Forelimb muscle (tissue), 1 donor: Measurements from ENCODE around the gene OTOP3. TPM values are rescaled to one million over a fixed set of nuclear protein-coding genes. Genes with fewer than 3 reads are reported as not detected.
"Not testable (repeated sequence)": the region's sequence is repeated elsewhere in the genome, so short reads cannot be mapped to it uniquely, and the experiment has no call there.

ENCODE experiments used
- DNase-seq: peaks from one replicate; pipeline ENCODE4 v3.0.0-alpha.2; 2013; ENCODE audit warnings: low read depth
- polyA plus RNA-seq: library from polyadenylated mRNA; unstranded; fragments of 120-200 nt; gene quantifications from one replicate; pipeline ENCODE4 v1.2.1, GENCODE V29; 2013; ENCODE audit not compliant: insufficient read length

Gene OTOP3
- polyA plus RNA-seq, 1 donor = not detected

DNA sequence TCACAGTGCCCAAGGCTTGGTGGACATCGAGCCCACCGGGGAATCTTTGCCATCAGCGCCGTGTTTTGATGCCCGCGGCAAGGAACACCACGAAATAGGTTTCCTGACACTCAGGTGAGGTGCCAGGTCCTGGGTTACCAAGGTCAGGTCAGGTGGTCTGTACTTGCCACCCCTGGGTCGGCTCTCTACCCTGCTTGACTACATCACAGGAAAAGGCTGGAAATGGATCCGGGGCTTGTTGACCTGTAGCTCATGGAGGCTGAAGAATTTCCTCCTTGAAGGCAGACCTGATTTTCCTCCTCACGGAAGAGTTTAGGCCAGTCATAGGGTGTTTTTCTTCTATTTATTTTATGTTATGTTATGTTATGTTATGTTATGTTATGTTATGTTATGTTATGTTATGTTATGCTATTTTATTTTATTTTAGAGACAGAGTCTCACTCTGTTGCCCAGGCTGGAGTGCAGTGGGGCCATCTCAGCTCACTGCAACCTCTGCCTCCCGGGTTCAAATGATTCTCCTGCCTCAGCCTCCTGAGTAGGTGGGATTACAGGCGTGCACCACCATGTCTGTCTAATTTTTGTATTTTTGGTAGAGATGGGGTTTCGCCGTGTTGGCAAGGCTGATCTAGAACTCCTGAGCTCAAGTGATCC lies 47.1 kb downstream of the OTOP3 start:
- DNase-seq = not testable (repeated sequence)

DNA sequence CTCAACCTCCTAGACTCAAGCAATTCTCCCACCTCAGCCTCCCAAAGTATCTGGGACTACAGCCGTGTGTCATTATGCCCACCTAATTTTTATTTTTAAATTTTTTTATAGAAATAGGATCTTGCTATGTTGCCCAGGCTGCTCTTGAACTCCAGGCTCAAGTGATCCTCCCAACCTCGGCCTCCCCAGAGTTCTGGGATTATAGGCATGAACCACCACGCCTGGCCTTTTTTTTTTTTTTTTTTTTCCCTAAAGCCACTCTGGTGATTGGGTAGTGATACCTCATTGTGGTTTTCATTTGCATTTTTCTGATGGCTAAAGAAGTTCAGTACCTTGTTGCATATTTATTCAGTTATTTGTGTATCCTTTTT lies 50.5 kb downstream of the OTOP3 start:
- no peak for DNase-seq

DNA sequence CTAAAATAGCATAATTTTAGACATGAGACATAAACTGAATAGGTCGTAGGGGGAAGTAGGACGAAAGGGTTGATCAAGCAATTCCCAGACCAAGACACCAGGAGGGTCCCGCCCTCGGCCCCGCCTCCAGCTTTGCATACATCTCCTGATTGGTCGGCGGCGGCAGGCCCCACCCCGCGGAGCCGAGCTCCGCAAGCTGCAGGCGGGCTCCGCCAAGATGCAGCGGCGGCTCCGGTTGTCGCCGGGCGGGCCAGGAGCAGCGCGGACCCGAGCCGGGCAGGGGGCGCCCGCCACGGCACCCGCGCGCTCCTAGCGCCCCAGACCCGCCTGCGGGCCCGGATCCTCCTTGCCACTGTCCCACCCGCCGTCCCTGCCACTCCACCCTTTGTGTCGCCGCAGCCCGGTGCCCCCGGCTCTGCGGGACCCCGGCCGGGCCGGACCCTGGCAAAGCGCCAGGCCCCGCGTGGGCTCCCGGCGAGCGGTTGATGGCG lies 51.8 kb downstream of the OTOP3 start, which contains the start of gene CDR2L:
TSS of gene CDR2L (plus strand) at position 215 of the 491 bp plus-strand sequence. CDS start 412 bp downstream, outside the sequence.
- DNase-seq = peak; percentile 89

DNA sequence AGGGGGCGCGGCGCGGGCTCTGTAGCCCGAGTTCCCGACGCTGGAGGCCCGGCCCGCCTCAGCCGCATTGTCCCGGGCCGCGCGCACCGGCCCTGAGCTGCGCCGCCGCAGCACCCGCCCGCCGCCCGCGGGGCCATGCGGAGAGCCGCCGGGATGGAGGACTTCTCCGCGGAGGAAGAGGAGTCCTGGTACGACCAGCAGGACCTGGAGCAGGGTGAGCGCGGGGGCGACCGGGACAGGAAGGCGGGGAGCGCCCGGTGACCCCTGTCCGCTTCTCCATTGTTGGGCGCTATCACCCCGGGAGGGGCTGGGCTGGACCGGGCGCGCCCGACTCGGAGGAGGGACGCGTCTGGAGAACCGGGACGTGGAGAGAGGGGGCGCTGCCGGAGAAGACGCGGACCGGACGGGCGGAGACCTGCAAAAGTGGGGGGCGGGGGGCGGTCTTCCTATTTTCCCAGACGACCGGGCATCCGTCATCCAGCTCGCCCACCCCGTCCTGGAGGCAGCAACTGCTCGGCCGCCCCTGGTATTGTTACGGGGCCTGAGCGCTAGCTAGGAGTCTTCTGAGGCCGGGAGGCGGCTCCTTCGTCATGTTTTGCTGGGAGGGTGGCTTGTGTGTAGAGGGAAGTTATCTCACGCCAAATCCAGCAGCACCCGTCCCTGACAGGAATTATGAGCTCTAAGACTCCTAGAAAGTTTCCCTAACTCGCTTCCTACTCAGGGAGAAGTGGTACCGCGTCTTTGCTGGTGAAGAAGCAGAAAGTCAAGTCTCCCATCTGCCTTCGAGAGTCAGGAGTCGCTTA lies 52.4 kb downstream of the OTOP3 start:
- DNase-seq = peak; percentile 66

DNA sequence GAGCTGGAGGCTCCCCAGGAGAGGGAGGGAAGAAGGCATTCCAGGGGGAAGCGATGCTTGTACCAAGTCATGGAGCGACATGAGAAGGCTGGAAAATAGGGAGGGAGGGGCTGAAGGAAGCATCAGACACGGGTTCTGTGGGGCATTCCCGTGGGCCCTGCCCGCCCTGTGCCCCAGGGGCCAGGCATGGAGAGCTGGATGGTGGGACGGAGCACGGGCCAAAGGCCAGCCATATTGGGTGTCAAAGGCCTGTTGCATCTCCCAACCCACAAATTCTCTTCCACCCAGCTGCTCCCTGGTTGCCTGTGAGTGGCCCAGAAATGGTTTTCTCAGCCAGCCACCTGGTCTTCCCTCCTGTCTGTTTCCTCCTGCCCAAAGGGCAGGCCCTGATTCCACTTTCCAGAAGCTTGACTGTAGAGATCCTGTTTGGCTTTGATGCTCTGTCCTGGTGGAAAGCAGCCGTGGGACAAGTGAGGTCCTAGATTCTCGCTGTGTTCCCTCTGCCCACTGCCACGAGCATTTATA lies 54.9 kb downstream of the OTOP3 start:
- DNase-seq = no peak

DNA sequence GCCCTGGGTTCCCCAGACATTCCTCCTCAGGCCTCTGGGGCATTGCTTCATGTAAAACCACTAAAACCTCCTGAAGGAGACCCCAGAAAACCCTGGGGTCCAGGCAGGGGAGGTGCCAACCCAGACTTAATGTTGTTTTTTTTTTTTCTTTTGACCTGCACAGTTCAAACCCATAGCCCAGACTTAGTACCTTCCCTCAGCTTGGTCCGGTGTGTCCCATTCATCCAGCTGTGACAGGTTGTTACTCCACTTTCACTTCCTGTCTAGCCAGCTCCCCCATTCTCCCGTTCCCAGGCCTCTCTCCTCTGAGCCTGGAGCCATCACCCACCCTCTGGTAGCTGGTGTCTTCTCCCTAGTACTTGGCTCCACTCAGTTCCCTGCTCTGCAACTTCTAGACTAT lies 56.5 kb downstream of the OTOP3 start:
- no peak for DNase-seq

DNA sequence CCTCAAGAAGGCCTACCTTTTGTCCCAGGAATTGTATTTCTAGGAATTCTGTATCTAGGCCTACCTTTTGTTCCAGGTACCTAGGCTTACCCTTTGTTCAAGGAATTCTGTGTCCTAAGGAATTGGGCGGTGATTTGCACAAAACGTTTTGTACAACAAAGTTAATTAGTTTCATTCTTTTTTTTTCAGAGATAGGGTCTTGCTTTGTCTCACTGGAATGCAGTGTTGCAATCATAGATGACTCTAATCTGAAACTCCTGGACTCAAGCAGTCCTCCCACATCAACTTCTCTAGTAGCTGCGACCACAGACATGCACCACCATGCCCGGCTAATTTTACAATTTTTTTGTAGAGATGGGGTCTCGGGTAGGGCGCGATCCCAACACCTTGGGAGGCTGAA lies 58.7 kb downstream of the OTOP3 start:
- no peak for DNase-seq

DNA sequence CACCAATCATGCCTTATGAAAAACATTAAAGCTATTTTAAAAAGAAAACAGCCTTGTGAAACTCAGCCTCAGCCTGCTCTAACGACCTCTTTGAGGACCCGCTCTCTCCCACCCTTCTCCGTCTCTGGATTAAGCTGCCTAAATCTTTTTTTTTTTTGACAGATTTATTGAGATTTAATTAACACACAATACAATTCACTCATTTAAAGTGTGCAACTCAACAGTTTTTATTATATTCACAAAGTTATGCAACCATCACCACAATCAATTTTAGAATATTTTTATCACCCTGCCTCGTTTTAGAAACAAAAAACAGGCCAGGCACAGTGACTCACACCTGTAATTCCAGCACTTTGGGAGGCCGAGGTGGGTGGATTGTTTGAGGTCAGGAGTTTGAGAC lies 60.1 kb downstream of the OTOP3 start:
- DNase-seq = no peak

DNA sequence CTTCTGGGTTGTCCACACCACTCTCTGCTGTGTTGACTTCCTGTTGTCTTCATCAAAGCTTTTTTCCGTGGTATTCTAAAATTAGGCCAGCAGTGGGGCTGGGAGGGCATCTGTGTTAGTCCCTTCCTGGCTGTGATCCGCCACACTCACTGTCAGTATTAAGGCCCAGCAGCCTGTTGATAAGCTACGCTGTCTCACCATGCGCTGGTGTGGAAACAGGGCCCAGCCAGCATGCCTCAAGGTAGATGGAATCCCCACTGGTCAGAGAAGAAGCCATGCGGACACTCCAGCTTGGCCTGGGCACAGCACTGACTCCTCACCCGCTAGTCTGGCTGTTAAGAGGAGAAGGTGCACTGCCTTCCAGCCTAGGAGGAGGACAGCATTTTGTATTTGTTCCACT lies 63.1 kb downstream of the OTOP3 start:
- DNase-seq = no peak

DNA sequence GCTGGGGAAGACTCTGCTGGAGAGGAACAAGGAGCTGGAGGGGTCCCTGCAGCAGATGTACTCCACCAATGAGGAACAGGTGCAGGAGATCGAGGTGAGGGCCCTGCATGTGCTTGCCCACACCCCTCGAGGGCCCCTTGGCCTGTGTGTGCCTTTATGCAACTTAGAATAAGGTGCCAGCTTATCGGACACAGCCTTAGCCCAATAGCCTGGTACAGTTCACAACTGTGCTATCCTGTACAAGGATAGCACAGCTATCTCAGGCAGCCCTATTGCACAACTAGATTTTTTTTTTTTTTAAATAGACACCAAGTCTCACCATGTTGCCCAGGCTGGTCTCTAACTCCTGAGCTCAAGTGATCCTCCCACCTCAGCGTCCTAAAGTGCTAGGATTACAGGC lies 63.8 kb downstream of the OTOP3 start:
- DNase-seq = no peak

Other genes with a start within 250 kb of the OTOP3 start
- 0.28 TPM for gene CD300LF, start 223.0 kb upstream of the OTOP3 start, polyA plus RNA-seq
- 0.90 TPM for gene RAB37, start 198.6 kb upstream of the OTOP3 start, polyA plus RNA-seq
- gene NHERF1, start 187.3 kb upstream of the OTOP3 start, polyA plus RNA-seq = 5.3 TPM
- 37.5 TPM for gene NAT9, start 159.6 kb upstream of the OTOP3 start, polyA plus RNA-seq
- 0.71 TPM for gene GRIN2C, start 76.0 kb upstream of the OTOP3 start, polyA plus RNA-seq
- 2.0 TPM for gene FDXR, start 62.9 kb upstream of the OTOP3 start, polyA plus RNA-seq
- not detected for gene FADS6, start 42.3 kb upstream of the OTOP3 start, polyA plus RNA-seq
- 0.05 TPM for gene USH1G, start 12.6 kb upstream of the OTOP3 start, polyA plus RNA-seq
- gene OTOP2, start 11.6 kb upstream of the OTOP3 start, polyA plus RNA-seq = not detected
- gene HID1, start 36.9 kb downstream of the OTOP3 start, polyA plus RNA-seq = 5.9 TPM
- gene CDR2L, start 51.7 kb downstream of the OTOP3 start, polyA plus RNA-seq = 6.8 TPM
- gene MRPL58, start 76.8 kb downstream of the OTOP3 start, polyA plus RNA-seq = 24.0 TPM
- 249 TPM for gene ATP5PD, start 111.1 kb downstream of the OTOP3 start, polyA plus RNA-seq
- gene KCTD2, start 111.3 kb downstream of the OTOP3 start, polyA plus RNA-seq = 20.5 TPM
- 6.9 TPM for gene SLC16A5, start 152.1 kb downstream of the OTOP3 start, polyA plus RNA-seq
- 6.5 TPM for gene ARMC7, start 174.1 kb downstream of the OTOP3 start, polyA plus RNA-seq
- gene NT5C, start 195.8 kb downstream of the OTOP3 start, polyA plus RNA-seq = 41.0 TPM
- gene JPT1, start 218.6 kb downstream of the OTOP3 start, polyA plus RNA-seq = 283 TPM
- gene SUMO2, start 247.1 kb downstream of the OTOP3 start, polyA plus RNA-seq = 334 TPM